IPS-15b (cell line): ENCODE measurements around the gene SAXO2.
"Not testable (repeated sequence)": the region's sequence is repeated elsewhere in the genome, so short reads cannot be mapped to it uniquely, and the experiment has no call there.

Experiments used
- H3K27me3 ChIP-seq: one replicate; pipeline ENCODE4 v1.6.1; 2013; ENCODE audit warnings: low read length; ENCODE audit not compliant: control insufficient read depth, insufficient read depth
- H3K36me3 ChIP-seq: one replicate; pipeline ENCODE4 v1.6.1; 2013; ENCODE audit warnings: low read length; ENCODE audit not compliant: control insufficient read depth, insufficient read depth
- H3K4me1 ChIP-seq: one replicate; pipeline ENCODE4 v1.6.1; 2013; ENCODE audit warnings: mild to moderate bottlenecking, low read length; ENCODE audit not compliant: control insufficient read depth, insufficient read depth
- H3K4me3 ChIP-seq: one replicate; pipeline ENCODE4 v1.5.1; 2013; ENCODE audit warnings: low read depth, low read length
- H3K9ac ChIP-seq: one replicate; pipeline ENCODE4 v1.6.1; 2013; ENCODE audit warnings: low read depth, mild to moderate bottlenecking, low read length
- H3K9me3 ChIP-seq: one replicate; pipeline ENCODE4 v1.6.1; 2013; ENCODE audit warnings: mild to moderate bottlenecking, low read length; ENCODE audit not compliant: control insufficient read depth, insufficient read depth

Gene SAXO2

GRCh38 chr15:82294061-82294690 lies 31.6 kb downstream of the SAXO2 start:
- no peaks in the 10 kb centered on the region for H3K9me3 ChIP-seq
- H3K9ac ChIP-seq: no peak overlapping the region
- H3K36me3 ChIP-seq: no peaks in the 10 kb centered on the region
- H3K4me3 ChIP-seq: no peak overlapping the region
- no peaks in the 10 kb centered on the region for H3K4me1 ChIP-seq
- H3K27me3 ChIP-seq: no peaks in the 10 kb centered on the region

- H3K9ac ChIP-seq: no peak overlapping the region
- no peaks in the 10 kb centered on the region for H3K4me1 ChIP-seq
- H3K4me3 ChIP-seq: no peak overlapping the region
- no peaks in the 10 kb centered on the region for H3K27me3 ChIP-seq
- H3K36me3 ChIP-seq: no peaks in the 10 kb centered on the region
- no peaks in the 10 kb centered on the region for H3K9me3 ChIP-seq
These were observed 34.9 kb downstream of the SAXO2 start for GRCh38 chr15:82297546-82297945.

GRCh38 chr15:82298032-82298431 lies 35.4 kb downstream of the SAXO2 start:
- H3K9ac ChIP-seq: no peak overlapping the region
- H3K4me1 ChIP-seq: no peaks in the 10 kb centered on the region
- H3K4me3 ChIP-seq: no peak overlapping the region
- no peaks in the 10 kb centered on the region for H3K9me3 ChIP-seq
- no peaks in the 10 kb centered on the region for H3K27me3 ChIP-seq
- no peaks in the 10 kb centered on the region for H3K36me3 ChIP-seq

GRCh38 chr15:82298520-82298919 lies 35.9 kb downstream of the SAXO2 start:
- Histone ChIP-seq H3K4me3 (no peak overlapping the region), H3K9me3 (no peaks in the 10 kb centered on the region), H3K9ac (no peak overlapping the region), H3K27me3 (no peaks in the 10 kb centered on the region), H3K4me1 (no peaks in the 10 kb centered on the region), H3K36me3 (no peaks in the 10 kb centered on the region)

- not testable (repeated sequence) for H3K27me3 ChIP-seq, H3K9me3 ChIP-seq, H3K4me3 ChIP-seq, H3K4me1 ChIP-seq, H3K36me3 ChIP-seq, H3K9ac ChIP-seq
These were observed 36.9 kb downstream of the SAXO2 start for GRCh38 chr15:82299511-82299914.

GRCh38 chr15:82300326-82300725 lies 37.7 kb downstream of the SAXO2 start:
- H3K27me3 ChIP-seq, H3K4me3 ChIP-seq, H3K9me3 ChIP-seq, H3K9ac ChIP-seq, H3K36me3 ChIP-seq, H3K4me1 ChIP-seq: not testable (repeated sequence)

GRCh38 chr15:82300883-82301282 lies 38.3 kb downstream of the SAXO2 start:
- H3K36me3 ChIP-seq: no peaks in the 10 kb centered on the region

GRCh38 chr15:82301296-82302016 lies 38.8 kb downstream of the SAXO2 start:
- H3K4me3 ChIP-seq: no peak overlapping the region
- H3K9ac ChIP-seq: no peak overlapping the region
- H3K36me3 ChIP-seq: no peaks in the 10 kb centered on the region
- H3K27me3 ChIP-seq: no peaks in the 10 kb centered on the region
- H3K4me1 ChIP-seq: no peaks in the 10 kb centered on the region
- no peaks in the 10 kb centered on the region for H3K9me3 ChIP-seq

More at GRCh38 chr15:82300883-82301282, 38.3 kb downstream of the SAXO2 start:
- Histone ChIP-seq H3K9me3 (no peaks in the 10 kb centered on the region), H3K4me3 (no peak overlapping the region), H3K4me1 (no peaks in the 10 kb centered on the region), H3K27me3 (no peaks in the 10 kb centered on the region), H3K9ac (no peak overlapping the region)

GRCh38 chr15:82303956-82304777 lies 41.5 kb downstream of the SAXO2 start:
- Histone ChIP-seq H3K4me3 (no peak overlapping the region), H3K4me1 (no peaks in the 10 kb centered on the region), H3K36me3 (no peaks in the 10 kb centered on the region), H3K9ac (no peak overlapping the region), H3K9me3 (no peaks in the 10 kb centered on the region), H3K27me3 (no peaks in the 10 kb centered on the region)

GRCh38 chr15:82304778-82305090 lies 42.1 kb downstream of the SAXO2 start:
- Histone ChIP-seq H3K27me3 (no peaks in the 10 kb centered on the region), H3K4me1 (no peaks in the 10 kb centered on the region), H3K36me3 (no peaks in the 10 kb centered on the region), H3K9ac (no peak overlapping the region), H3K9me3 (no peaks in the 10 kb centered on the region), H3K4me3 (no peak overlapping the region)

GRCh38 chr15:82305621-82306048 lies 43.0 kb downstream of the SAXO2 start:
- H3K4me1 ChIP-seq: no peaks in the 10 kb centered on the region
- no peak overlapping the region for H3K4me3 ChIP-seq
- H3K27me3 ChIP-seq: no peaks in the 10 kb centered on the region
- H3K9me3 ChIP-seq: no peaks in the 10 kb centered on the region
- no peaks in the 10 kb centered on the region for H3K36me3 ChIP-seq
- no peak overlapping the region for H3K9ac ChIP-seq
